Thoracic aorta endothelial cell (primary cell): ENCODE data around the gene TRPC6. TPM values are rescaled to one million over a fixed set of nuclear protein-coding genes. Genes with fewer than 3 reads are reported as not detected.

Experiments
- small RNA-seq: library from RNA; depleted of rRNA; stranded (forward); fragments of <200 nt; gene quantifications from one replicate; pipeline ENCODE3, GENCODE V24; 2012
- total RNA-seq: library from RNA; depleted of rRNA; stranded (reverse); fragments of >200 nt; gene quantifications from 2 replicates; pipeline ENCODE4 v1.2.3, GENCODE V29; 2012

Gene TRPC6
- not detected in 2 replicates for total RNA-seq

GRCh38 chr11:101583251-101584128 is at the start of gene TRPC6:
TSS of gene TRPC6 (minus strand) at chr11:101584007. CDS start at chr11:101583503, 504 bp downstream.

Small RNA genes within 50 kb of the gene (small RNA-seq; reads per million reads assigned to genes)
- not detected for gene MIR3920
